Kidney tubule cell (primary cell): ENCODE results near the gene PNRC1.
A peak's percentile ranks its signal among the peaks of the same experiment; 100 is the strongest.
"Not testable (repeated sequence)": the region's sequence is repeated elsewhere in the genome, so short reads cannot be mapped to it uniquely, and the experiment has no call there.

Experiments
- DNase-seq: peaks from one replicate; pipeline ENCODE4 v3.0.0-alpha.2; 2018; ENCODE audit warnings: low spot score

The PNRC1 gene

DNA sequence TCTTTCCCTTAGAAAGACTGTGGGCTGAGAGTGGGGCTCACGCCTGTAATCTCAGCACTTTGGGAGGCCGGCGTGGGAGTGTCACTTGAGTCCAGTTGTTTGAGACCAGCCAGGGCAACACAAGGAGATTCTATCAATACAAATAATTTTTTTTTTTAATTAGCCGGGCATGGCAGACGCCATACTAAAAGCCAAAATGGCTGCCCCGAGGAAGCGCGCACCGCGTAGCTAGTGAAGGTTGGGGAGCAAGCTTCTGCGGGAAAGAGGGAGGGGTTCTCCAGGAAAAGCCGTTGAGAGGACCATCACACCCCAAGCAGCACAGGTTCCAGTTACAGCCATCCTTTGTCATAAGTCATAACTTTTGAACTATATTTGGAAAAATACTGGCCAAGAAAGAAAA lies 21.3 kb upstream of the PNRC1 start:
- no peak for DNase-seq

DNA sequence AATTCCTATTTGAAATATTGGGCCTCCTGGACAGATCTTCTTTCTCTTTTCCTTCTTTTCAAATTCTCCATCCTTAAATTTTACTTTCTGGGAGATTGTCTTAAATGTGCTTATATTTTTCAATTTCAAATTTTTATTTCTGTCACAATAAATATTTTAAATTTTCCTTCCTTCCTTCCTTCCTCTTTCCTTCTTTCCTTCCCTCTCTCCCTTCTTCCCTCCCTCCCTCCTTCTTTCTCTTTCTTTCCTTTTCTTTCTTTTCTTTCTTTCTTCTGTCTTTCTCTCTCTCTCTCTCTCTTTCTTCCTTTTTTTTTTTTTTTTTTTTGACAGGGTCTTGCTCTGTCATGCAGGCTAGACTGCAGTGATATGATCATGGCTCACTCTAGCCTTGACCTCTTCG lies 16.7 kb upstream of the PNRC1 start:
- DNase-seq, result no peak

DNA sequence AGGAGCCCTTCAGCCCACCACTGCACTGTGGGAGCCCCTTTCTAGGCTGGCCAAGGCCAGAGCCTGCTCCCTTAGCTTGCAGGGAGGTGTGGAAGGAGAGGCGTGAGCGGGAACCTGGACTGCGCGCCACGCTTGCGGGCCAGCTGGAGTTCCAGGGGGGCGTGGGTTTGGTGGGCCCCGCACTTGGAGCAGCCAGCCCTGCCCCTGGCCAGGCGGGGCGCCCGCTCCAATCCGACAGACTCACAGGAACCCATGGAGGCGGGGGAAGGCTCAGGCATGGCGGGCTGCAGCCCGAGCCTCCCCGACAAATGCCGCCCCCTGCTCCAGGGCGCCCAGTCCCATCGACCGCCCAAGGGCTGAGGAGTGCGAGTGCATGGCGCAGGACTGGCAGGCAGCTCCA lies 15.6 kb upstream of the PNRC1 start:
- not testable (repeated sequence) for DNase-seq

GRCh38 chr6:89066121-89066520 lies 14.4 kb upstream of the PNRC1 start:
- not testable (repeated sequence) for DNase-seq

- DNase-seq, result no peak
Observed at GRCh38 chr6:89066940-89067646, 13.5 kb upstream of the PNRC1 start.

- peak; percentile 33 for DNase-seq
Observed at GRCh38 chr6:89067796-89068195, 12.8 kb upstream of the PNRC1 start.

- DNase-seq, result no peak
Observed at GRCh38 chr6:89068695-89069094, 11.9 kb upstream of the PNRC1 start.

GRCh38 chr6:89069536-89070163 lies 10.9 kb upstream of the PNRC1 start:
- DNase-seq, result no peak

- no peak for DNase-seq
Observed at GRCh38 chr6:89071036-89071435, 9.5 kb upstream of the PNRC1 start.

DNA sequence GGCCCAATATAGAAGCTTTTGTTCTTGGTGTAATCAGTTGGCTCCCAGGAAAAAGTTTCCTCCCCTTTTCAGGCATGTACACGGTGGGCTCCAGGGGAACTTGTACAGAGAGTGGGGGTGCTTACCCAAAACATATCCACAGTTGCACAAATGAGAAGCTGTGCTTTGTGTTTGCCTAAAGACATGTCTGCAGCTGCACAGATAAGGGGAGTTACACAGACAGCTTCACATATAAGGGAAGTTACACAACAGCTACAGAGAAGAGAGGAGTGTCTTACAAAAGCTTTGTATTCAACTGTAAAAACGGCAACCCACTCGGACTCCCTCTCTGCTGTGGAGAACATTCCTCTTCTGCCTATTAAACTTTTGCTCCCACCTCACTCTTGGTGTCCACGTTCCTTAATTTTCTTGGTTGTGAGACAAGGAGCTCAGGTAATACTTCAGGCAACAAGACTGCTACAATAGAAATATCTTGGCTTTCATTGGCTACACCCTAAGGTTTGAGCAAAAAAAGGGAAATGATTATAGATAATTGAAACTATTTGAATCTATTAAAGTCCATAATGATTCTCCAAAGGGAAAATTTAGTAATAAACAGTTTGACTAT lies 7.4 kb upstream of the PNRC1 start:
- DNase-seq, result no peak

DNA sequence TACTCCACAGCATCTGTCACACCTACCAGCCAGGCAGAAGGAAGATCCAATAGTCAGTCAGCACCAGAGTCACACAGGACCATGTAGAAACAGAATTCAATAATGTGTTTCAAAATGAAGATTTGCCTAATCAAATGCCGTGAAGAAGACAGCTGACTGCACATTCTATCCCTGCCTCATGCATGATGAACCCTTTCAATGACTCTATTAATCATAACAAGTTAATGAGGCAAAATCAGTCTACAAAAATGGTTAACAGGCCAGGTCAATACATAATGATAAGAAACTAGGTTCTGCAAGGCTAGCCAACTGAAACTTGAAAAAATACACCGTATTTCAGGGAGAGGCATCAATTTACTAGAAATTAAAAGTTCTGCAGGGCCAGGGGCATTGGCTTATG lies 6.7 kb upstream of the PNRC1 start:
- DNase-seq, result peak; percentile 51

DNA sequence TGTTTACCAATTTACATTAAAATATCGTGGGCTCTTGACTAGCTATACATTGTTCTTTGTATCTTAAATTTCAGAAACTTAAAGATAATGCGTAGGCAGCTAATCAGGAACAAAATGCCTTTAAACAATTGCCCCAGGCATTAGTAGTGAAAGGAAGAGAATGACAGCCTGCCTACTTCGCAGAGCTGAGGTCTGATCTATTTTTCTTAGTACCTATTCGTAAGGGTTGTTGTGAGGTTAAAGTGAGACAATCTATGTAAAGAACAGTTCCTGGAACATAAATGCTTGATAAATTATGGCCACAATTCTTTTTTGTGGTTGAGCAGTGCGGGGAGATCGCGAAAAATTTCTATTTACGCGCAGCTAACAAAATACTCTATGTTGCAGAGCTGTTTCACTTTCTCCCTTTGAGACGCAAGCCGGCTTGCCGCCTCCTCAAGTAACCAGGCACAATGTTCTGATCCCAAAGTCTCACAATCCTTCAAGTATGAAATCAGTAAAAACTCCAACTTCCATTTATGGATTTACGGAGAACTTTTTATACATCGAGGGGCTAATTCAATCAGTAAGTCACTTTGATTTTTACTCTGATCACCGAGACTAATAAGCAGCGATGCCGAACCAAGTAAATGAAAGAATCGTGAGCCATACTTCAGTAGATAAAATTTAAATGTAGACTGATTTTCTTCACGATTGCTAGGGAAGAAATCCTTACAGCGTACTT lies 878 bp upstream of the PNRC1 start:
- peak; percentile 68 for DNase-seq

DNA sequence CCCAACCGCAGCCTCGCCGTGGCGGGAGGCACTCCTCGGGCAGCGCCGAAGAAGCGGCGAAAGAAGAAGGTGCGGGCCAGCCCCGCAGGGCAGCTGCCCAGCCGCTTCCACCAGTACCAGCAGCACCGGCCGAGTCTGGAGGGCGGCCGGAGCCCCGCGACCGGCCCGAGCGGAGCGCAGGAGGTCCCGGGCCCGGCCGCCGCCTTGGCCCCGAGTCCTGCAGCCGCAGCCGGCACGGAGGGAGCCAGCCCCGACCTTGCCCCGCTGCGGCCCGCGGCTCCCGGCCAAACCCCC lies 525 bp downstream of the PNRC1 start:
- DNase-seq, result no peak

- DNase-seq, result peak; percentile 98
Observed at GRCh38 chr6:89081423-89082322, 1.1 kb downstream of the PNRC1 start.

- DNase-seq, result peak; percentile 42
Observed at GRCh38 chr6:89082486-89082891, 1.9 kb downstream of the PNRC1 start.

- DNase-seq, result no peak
Observed at GRCh38 chr6:89084542-89084941, 4.0 kb downstream of the PNRC1 start.

DNA sequence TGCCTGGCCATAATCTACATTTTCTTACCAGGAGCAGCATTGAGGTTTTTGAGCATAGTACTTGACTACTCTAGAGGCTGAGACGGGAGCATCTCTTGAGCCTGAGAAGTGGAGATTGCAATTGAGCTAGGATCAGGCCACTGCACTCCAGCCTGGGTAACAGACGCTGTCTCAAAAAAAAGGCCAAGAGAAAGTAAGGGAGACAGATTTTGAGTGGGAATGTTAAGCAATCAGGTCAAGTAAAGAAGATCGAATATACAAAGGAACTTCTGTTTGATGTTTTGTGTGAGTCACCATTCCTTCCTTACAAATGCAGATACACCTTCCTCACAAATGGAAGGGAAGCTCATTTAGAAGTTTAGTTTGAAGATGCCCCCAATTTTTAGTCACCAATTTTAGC lies 4.4 kb downstream of the PNRC1 start:
- DNase-seq, result peak; percentile 31

GRCh38 chr6:89085409-89086205 lies 5.1 kb downstream of the PNRC1 start:
- DNase-seq, result no peak

- no peak for DNase-seq
Observed at GRCh38 chr6:89087881-89088280, 7.3 kb downstream of the PNRC1 start.

- DNase-seq, result no peak
Observed at GRCh38 chr6:89098461-89098860, 17.9 kb downstream of the PNRC1 start.

GRCh38 chr6:89100114-89100513 lies 19.6 kb downstream of the PNRC1 start:
- DNase-seq, result no peak
